SK-N-SH (cell line): ENCODE data around the gene GLTP. TPM values are rescaled to one million over a fixed set of nuclear protein-coding genes. Genes with fewer than 3 reads are reported as not detected.

Source experiments
- CTCF ChIA-PET: fragments of 300-600, 350-600 bp; formaldehyde crosslinking; extraction: SDS; loops from one replicate; lab custom pipeline; 2021; lab: Yijun Ruan, JAX
- POLR2A ChIA-PET: fragments of 350-600 bp; sonication (Branson Sonifier 250); formaldehyde crosslinking; extraction: SDS; loops from one replicate; lab custom pipeline; 2020; ENCODE audit warnings: antibody characterized with exemption, inconsistent platforms; lab: Yijun Ruan, JAX
- DNase-seq: peaks from one replicate; pipeline ENCODE4 v3.0.0; 2012
- H2AFZ ChIP-seq: fragments of 200-600 bp; sonication (generic); 2 replicates; pipeline ENCODE4 v1.8.1; 2016; ENCODE audit warnings: antibody characterized with exemption, mild to moderate bottlenecking, low read depth
- H3F3A ChIP-seq: fragments of 200-600 bp; sonication (generic); replicated peaks from 2 replicates; pipeline ENCODE3; 2016; ENCODE audit warnings: antibody characterized with exemption, mild to moderate bottlenecking; ENCODE audit not compliant: insufficient read depth
- H3K27ac ChIP-seq, 2 experiments: fragments of 200-500 bp in 1 of 2; fragments of 200-600 bp in 1 of 2; sonication (Bioruptor generic) in 1 of 2; sonication (generic), shearing (Covaris generic) in 1 of 2; 2 replicates each; pipeline versions ENCODE4 v1.5.1 to v1.6.1; 2014 to 2016; ENCODE audit warnings: low read depth in 2 of 2, inconsistent platforms in 1 of 2, low read length in 1 of 2, mild to moderate bottlenecking in 1 of 2, mixed read lengths in 1 of 2
- H3K27me3 ChIP-seq: fragments of 200-600 bp; sonication (generic), shearing (Covaris generic); 2 replicates; pipeline ENCODE4 v1.6.1; 2016; ENCODE audit warnings: mixed run types; ENCODE audit not compliant: insufficient read depth
- H3K36me3 ChIP-seq, 2 experiments: fragments of 200-500 bp in 1 of 2; fragments of 200-600 bp in 1 of 2; sonication (Bioruptor generic) in 1 of 2; sonication (generic) in 1 of 2; replicated peaks in 1 of 2; 2 replicates each; pipeline versions ENCODE3 to v1.5.1; 2014 to 2016; ENCODE audit warnings: low read length in 1 of 2, mild to moderate bottlenecking in 1 of 2; ENCODE audit not compliant: insufficient read depth in 2 of 2, control insufficient read depth in 1 of 2
- H3K4me1 ChIP-seq, 2 experiments: fragments of 200-500 bp in 1 of 2; fragments of 200-600 bp in 1 of 2; sonication (Bioruptor generic) in 1 of 2; sonication (generic), shearing (Covaris generic) in 1 of 2; 2 replicates each; pipeline versions ENCODE4 v1.5.1 to v1.6.1; 2014 to 2016; ENCODE audit warnings: low read depth in 1 of 2, low read length in 1 of 2, mixed run types in 1 of 2; ENCODE audit not compliant: insufficient read depth in 2 of 2, control insufficient read depth in 1 of 2
- H3K4me2 ChIP-seq: fragments of 200-600 bp; sonication (generic), shearing (Covaris generic); 2 replicates; pipeline ENCODE4 v1.6.1; 2017; ENCODE audit warnings: mixed run types
- H3K4me3 ChIP-seq, 2 experiments: fragments of 200-500 bp in 1 of 2; fragments of 200-600 bp in 1 of 2; sonication (Bioruptor generic) in 1 of 2; sonication (generic), shearing (Covaris generic) in 1 of 2; 2 replicates each; pipeline versions ENCODE4 v1.5.1 to v1.8.1; 2014 to 2016; ENCODE audit warnings: low read depth in 2 of 2, inconsistent platforms in 1 of 2, low read length in 1 of 2, mild to moderate bottlenecking in 1 of 2, mixed read lengths in 1 of 2, moderate library complexity in 1 of 2
- H3K79me2 ChIP-seq: fragments of 200-600 bp; sonication (generic); 2 replicates; pipeline ENCODE4 v1.8.1; 2017; ENCODE audit warnings: mild to moderate bottlenecking; ENCODE audit not compliant: insufficient read depth
- H3K9ac ChIP-seq: fragments of 200-600 bp; sonication (generic); 2 replicates; pipeline ENCODE4 v1.6.1; 2017; ENCODE audit warnings: mixed run types
- H3K9me2 ChIP-seq: fragments of 200-600 bp; sonication (generic); 2 replicates; pipeline ENCODE4 v1.6.1; 2017; ENCODE audit warnings: mixed run types
- H3K9me3 ChIP-seq: fragments of 200-600 bp; sonication (generic); 2 replicates; pipeline ENCODE4 v1.6.1; 2017; ENCODE audit warnings: mixed run types, mild to moderate bottlenecking, moderate library complexity
- H4K20me1 ChIP-seq: fragments of 200-600 bp; sonication (generic); 2 replicates; pipeline ENCODE4 v1.6.1; 2017; ENCODE audit warnings: mild to moderate bottlenecking, mixed run types; ENCODE audit not compliant: insufficient read depth
- ELF1 ChIP-seq: IDR thresholded peaks from 2 replicates; pipeline ENCODE4 v1.4.0; 2012
- EP300 ChIP-seq, 2 experiments: IDR thresholded peaks; 2 replicates each; pipeline versions ENCODE4 v1.4.0 to v1.6.1; 2012; ENCODE audit warnings: borderline replicate concordance in 1 of 2, low read depth in 1 of 2, low read length in 1 of 2
- EZH2phosphoT487 ChIP-seq: fragments of 200-600 bp; sonication (generic); IDR thresholded peaks from 2 replicates; pipeline ENCODE4 v1.6.1; 2017; ENCODE audit warnings: low read depth, mixed run types, mild to moderate bottlenecking, antibody characterized with exemption, moderate library complexity, borderline replicate concordance
- FOXJ3 ChIP-seq: sonication (generic); formaldehyde crosslinking; IDR thresholded peaks from 2 replicates; pipeline ENCODE4 v1.5.1; 2020; ENCODE audit warnings: mild to moderate bottlenecking, missing genetic modification reagents
- FOXM1 ChIP-seq: IDR thresholded peaks from 2 replicates; pipeline ENCODE4 v1.4.0; 2012; ENCODE audit warnings: low read depth, mild to moderate bottlenecking
- GATA2 ChIP-seq: sonication (generic); formaldehyde crosslinking; IDR thresholded peaks from 2 replicates; pipeline ENCODE4 v1.5.0; 2020; ENCODE audit warnings: mild to moderate bottlenecking, missing genetic modification reagents
- NFIC ChIP-seq: IDR thresholded peaks from 2 replicates; pipeline ENCODE4 v1.4.0; 2012; ENCODE audit warnings: borderline replicate concordance
- NRF1 ChIP-seq: IDR thresholded peaks from 2 replicates; pipeline ENCODE4 v1.6.1; 2012; ENCODE audit warnings: low read depth, mild to moderate bottlenecking, low read length
- PBX3 ChIP-seq: IDR thresholded peaks from 2 replicates; pipeline ENCODE4; 2012
- POLR2AphosphoS5 ChIP-seq: IDR thresholded peaks from 2 replicates; pipeline ENCODE4 v1.6.1; 2012; ENCODE audit warnings: low read depth, low read length
- SIN3A ChIP-seq: IDR thresholded peaks from 2 replicates; pipeline ENCODE4 v1.6.1; 2012; ENCODE audit warnings: low read depth, mild to moderate bottlenecking, low read length, moderate library complexity, borderline replicate concordance
- SMC3 ChIP-seq: IDR thresholded peaks from 2 replicates; pipeline ENCODE4 v1.6.1; 2012; ENCODE audit warnings: low read depth, low read length, improper control_type of control experiment
- TAF1 ChIP-seq: IDR thresholded peaks from 2 replicates; pipeline ENCODE4 v1.6.1; 2012; ENCODE audit warnings: low read depth, mild to moderate bottlenecking, low read length, moderate library complexity, borderline replicate concordance
- WGBS: methylation state at CpG from one replicate; pipeline ENCODE4 v1.1.6; 2017; ENCODE audit warnings: low lambda C conversion rate; 5-methylcytosine and 5-hydroxymethylcytosine counted together
- polyA plus RNA-seq, 3 experiments: library from polyadenylated mRNA; depleted of rRNA; stranded (reverse); fragments of >200 nt; gene quantifications; 2 replicates each; pipeline ENCODE4 v1.2.3, GENCODE V29; 2012
- TF ChIP-seq, protein P1 (sequence below): IDR thresholded peaks from 2 replicates; pipeline ENCODE4 v1.6.1; 2012; ENCODE audit warnings: mild to moderate bottlenecking, low read depth, low read length, moderate library complexity

The GLTP gene
- polyA plus RNA-seq, 1 of the 3 experiments (the other 2 are of a cell fraction): 23.0 TPM

- H3K79me2 ChIP-seq: no peaks in the 10 kb centered on the region
- no peaks in the 10 kb centered on the region for H3K9me3 ChIP-seq
- H3K36me3 ChIP-seq: no peaks in the 10 kb centered on the region
- H3K9ac ChIP-seq: no peak overlapping the region
- no peak overlapping the region for H3K27ac ChIP-seq
- POLR2A ChIA-PET: no interaction called here
- H3K4me2 ChIP-seq: no peak overlapping the region
- WGBS: 70% methylated on average over 7 of the region's 7 CpGs
- no peaks in the 10 kb centered on the region for H3K27me3 ChIP-seq
- H3K4me1 ChIP-seq: peaks cover 0 to 3% of the 10 kb centered on the region in 2 experiments; a peak in 1 of 4 replicates
- H3K9me2 ChIP-seq: no peaks in the 10 kb centered on the region
- CTCF ChIA-PET: interaction anchor here (1.4 to 8.3 kb wide), 3 partner anchors 11 to 42 kb away, joined by 4 to 89 read pairs (median 30); no protein-coding TSS in a partner anchor
- no peak for DNase-seq
- H3K4me3 ChIP-seq: no peak overlapping the region
- no peaks in the 10 kb centered on the region for H4K20me1 ChIP-seq
- H2AFZ ChIP-seq: no peak overlapping the region
- peaks cover 15% of the 10 kb centered on the region for H3F3A ChIP-seq
- TF ChIP-seq SMC3 (no peak), ELF1 (no peak), EZH2phosphoT487 (no peak)
Measured at GRCh38 chr12:109847142-109847735, 33.1 kb downstream of the GLTP start.

GRCh38 chr12:109845824-109846205 is 34.5 kb downstream of the GLTP start:
- Histone ChIP-seq H3K9ac (no peak overlapping the region), H3K36me3 (no peaks in the 10 kb centered on the region), H3K27me3 (no peaks in the 10 kb centered on the region), H3K79me2 (no peaks in the 10 kb centered on the region), H3K4me2 (peak overlapping the region; percentile 67; the same call in 1 of the 2 replicates), H4K20me1 (no peaks in the 10 kb centered on the region), H3K27ac (no peak overlapping the region), H3K9me3 (no peaks in the 10 kb centered on the region), H3F3A (peaks cover 11% of the 10 kb centered on the region), H3K4me3 (peak overlapping the region; percentile 35 to 36; a peak in 2 of 4 replicates), H2AFZ (peak overlapping the region; percentile 78; the same call in 1 of the 2 replicates), H3K4me1 (peaks cover 0 to 3% of the 10 kb centered on the region in 2 experiments; a peak in 1 of 4 replicates), H3K9me2 (no peaks in the 10 kb centered on the region)
- POLR2A ChIA-PET: no interaction called here
- 85% methylated on average over 7 of the region's 7 CpGs for WGBS
- no peak for TF ChIP-seq EP300 (IDR thresholded peaks at IDR 0.05; ENCODE audit: borderline replicate concordance in 1 of 2, low read depth in 1 of 2, low read length in 1 of 2)
- TF ChIP-seq NRF1: no peak
- TF ChIP-seq POLR2AphosphoS5: no peak
- no peak for TF ChIP-seq SIN3A
- TF ChIP-seq FOXM1: no peak
- no peak for TF ChIP-seq TAF1
- no peak for TF ChIP-seq SMC3
- TF ChIP-seq EZH2phosphoT487: no peak
- no peak for TF ChIP-seq GATA2
- TF ChIP-seq PBX3: no peak
- no peak for TF ChIP-seq NFIC
- no peak for TF ChIP-seq FOXJ3 (CRISPR knock-in tag)
- TF ChIP-seq, protein P1, sequence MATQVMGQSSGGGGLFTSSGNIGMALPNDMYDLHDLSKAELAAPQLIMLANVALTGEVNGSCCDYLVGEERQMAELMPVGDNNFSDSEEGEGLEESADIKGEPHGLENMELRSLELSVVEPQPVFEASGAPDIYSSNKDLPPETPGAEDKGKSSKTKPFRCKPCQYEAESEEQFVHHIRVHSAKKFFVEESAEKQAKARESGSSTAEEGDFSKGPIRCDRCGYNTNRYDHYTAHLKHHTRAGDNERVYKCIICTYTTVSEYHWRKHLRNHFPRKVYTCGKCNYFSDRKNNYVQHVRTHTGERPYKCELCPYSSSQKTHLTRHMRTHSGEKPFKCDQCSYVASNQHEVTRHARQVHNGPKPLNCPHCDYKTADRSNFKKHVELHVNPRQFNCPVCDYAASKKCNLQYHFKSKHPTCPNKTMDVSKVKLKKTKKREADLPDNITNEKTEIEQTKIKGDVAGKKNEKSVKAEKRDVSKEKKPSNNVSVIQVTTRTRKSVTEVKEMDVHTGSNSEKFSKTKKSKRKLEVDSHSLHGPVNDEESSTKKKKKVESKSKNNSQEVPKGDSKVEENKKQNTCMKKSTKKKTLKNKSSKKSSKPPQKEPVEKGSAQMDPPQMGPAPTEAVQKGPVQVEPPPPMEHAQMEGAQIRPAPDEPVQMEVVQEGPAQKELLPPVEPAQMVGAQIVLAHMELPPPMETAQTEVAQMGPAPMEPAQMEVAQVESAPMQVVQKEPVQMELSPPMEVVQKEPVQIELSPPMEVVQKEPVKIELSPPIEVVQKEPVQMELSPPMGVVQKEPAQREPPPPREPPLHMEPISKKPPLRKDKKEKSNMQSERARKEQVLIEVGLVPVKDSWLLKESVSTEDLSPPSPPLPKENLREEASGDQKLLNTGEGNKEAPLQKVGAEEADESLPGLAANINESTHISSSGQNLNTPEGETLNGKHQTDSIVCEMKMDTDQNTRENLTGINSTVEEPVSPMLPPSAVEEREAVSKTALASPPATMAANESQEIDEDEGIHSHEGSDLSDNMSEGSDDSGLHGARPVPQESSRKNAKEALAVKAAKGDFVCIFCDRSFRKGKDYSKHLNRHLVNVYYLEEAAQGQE: no peak
- CTCF ChIA-PET: interaction anchor here (0.6 to 8.3 kb wide), 83 partner anchors 8 to 418 kb away, joined by 3 to 89 read pairs (median 4); partner anchors contain the start of genes FAM222A, GLTP and TRPV4
- no peak for DNase-seq
